HG03342 (cell line): ENCODE data around the gene ZNF254.
"Not testable (repeated sequence)": the region's sequence is repeated elsewhere in the genome, so short reads cannot be mapped to it uniquely, and the experiment has no call there.

ENCODE experiments used
- ATAC-seq: cut with Tn5 transposase; IDR thresholded peaks from one replicate; pipeline ENCODE4 v1.9.1; 2021; ENCODE audit warnings: mild to moderate bottlenecking, moderate library complexity; ENCODE audit not compliant: unreplicated experiment

Gene ZNF254

GRCh38 chr19:24071078-24071477 is 15.9 kb upstream of the ZNF254 start:
- ATAC-seq, result no peak

GRCh38 chr19:24072720-24073119 is 14.3 kb upstream of the ZNF254 start:
- ATAC-seq, result no peak

GRCh38 chr19:24073807-24074206 is 13.2 kb upstream of the ZNF254 start:
- no peak for ATAC-seq

GRCh38 chr19:24074720-24075454 is 12.1 kb upstream of the ZNF254 start:
- ATAC-seq, result no peak

- ATAC-seq, result not testable (repeated sequence)
Observed at GRCh38 chr19:24075530-24075929, 11.5 kb upstream of the ZNF254 start.

- no peak for ATAC-seq
Observed at GRCh38 chr19:24078680-24079079, 8.3 kb upstream of the ZNF254 start.

- no peak for ATAC-seq
Observed at GRCh38 chr19:24081056-24081455, 5.9 kb upstream of the ZNF254 start.

- no peak for ATAC-seq
Observed at GRCh38 chr19:24098359-24098758, 11.4 kb downstream of the ZNF254 start.

- ATAC-seq, result no peak
Observed at GRCh38 chr19:24099829-24100228, 12.8 kb downstream of the ZNF254 start.

GRCh38 chr19:24100597-24100996 is 13.6 kb downstream of the ZNF254 start:
- not testable (repeated sequence) for ATAC-seq

GRCh38 chr19:24101459-24102115 is 14.6 kb downstream of the ZNF254 start:
- no peak for ATAC-seq

GRCh38 chr19:24127601-24128000 is 40.6 kb downstream of the ZNF254 start:
- ATAC-seq, result no peak

GRCh38 chr19:24140099-24140498 is 53.1 kb downstream of the ZNF254 start:
- no peak for ATAC-seq

GRCh38 chr19:24140591-24140990 is 53.6 kb downstream of the ZNF254 start:
- ATAC-seq, result no peak

- no peak for ATAC-seq
Observed at GRCh38 chr19:24141612-24142011, 54.6 kb downstream of the ZNF254 start.

- no peak for ATAC-seq
Observed at GRCh38 chr19:24142771-24143170, 55.8 kb downstream of the ZNF254 start.

GRCh38 chr19:24159707-24160106 is 72.7 kb downstream of the ZNF254 start:
- no peak for ATAC-seq

GRCh38 chr19:24166055-24166454 is 79.1 kb downstream of the ZNF254 start:
- ATAC-seq, result no peak

GRCh38 chr19:24173882-24174281 is 86.9 kb downstream of the ZNF254 start:
- ATAC-seq, result no peak

- ATAC-seq, result no peak
Observed at GRCh38 chr19:24177686-24178085, 90.7 kb downstream of the ZNF254 start.

GRCh38 chr19:24178207-24178606 is 91.2 kb downstream of the ZNF254 start:
- no peak for ATAC-seq
